ENCODE results near the gene SYT17.

SYT17 gene

DNA sequence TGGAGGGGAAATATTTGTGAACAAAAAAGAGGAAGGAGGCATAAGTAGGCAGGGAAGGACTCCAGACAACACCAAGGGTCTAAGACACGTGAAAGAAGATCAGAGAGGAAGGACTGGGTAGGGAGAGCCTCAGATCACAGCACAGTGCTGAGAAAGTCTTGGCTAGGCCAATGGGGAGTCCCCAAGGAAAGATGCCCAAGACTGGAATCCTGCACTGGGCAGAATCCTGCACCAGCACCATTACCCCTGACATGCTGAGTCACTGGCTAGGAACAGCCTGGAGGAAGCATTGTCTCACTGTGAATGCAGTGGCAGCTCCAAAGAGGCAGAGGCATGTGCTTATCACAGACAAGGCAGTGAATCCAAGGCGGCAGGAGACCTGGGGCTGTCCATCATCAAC is 136.7 kb downstream of the SYT17 start:
- DNase-seq (ENCODE audit: low spot score), result peak; percentile 3

DNA sequence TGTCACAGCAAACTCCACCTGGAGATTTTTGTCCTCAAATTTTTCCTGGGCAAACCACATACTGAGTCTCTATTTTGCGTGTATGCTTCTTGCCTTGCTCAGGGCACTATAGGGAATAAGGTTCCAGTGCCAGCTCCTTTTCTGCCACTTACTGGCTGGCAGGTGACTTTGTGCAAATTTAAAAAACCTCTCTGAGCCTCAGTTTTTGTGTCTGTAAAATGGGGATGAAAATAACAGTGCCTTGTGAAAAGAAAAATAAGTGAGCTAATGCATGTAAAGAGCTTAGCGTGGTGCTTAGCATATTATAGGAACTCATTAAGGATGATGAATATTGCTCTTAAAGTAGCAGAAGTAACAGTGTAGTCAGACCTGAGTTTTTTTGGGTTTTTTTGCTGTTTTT is 137.4 kb downstream of the SYT17 start:
- no peak for DNase-seq (ENCODE audit: low spot score)

DNA sequence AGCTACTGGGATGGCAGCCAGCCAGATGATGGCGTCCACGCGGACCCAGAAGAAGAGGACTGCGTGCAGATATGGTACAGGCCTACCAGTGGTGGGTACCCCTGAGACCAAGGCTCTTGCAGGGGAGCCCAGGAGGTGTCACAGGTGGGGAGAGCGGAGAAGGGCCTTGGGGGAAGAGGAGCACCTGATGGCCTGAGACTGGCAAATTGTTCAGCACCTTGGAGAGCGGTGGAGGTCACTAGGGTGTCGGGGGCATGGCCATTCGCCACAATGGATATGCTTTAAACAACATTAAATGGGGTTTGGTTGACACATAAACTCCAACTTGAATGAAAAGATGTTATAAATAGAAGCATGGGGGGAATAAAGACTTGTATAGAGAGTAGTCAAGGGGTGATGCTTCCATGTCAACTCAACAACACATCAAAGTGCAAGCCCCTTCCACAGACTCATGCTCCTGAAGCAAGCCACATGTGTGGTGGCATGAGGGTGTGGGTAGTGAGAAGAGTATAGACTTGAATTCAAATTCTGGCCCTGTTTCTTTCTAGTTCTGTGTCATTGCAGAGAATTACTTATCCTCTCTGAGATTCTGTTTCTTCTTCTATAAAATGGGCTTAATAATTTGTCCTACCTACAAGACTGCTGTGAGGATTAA is 139.7 kb downstream of the SYT17 start:
- DNase-seq (ENCODE audit: low spot score), result peak; percentile 49

DNA sequence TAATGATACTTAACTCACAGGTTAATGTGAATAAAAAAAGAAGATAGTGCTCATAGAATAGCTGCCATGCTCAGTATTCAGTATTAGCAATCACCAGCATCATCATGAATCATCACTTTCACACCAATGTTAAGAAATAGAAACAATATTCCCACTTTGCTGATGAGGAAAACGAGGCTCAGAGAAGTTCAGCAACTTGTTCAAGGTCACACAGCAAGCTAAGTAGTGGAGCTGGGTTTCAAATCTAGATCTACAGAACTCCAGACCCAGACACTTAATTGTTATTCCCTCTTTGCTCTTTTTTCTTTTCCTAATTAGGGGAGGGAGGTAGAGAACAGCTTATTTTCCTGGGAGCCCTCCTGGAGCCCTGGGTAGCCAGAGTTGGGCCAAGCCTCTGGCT is 140.4 kb downstream of the SYT17 start:
- DNase-seq (ENCODE audit: low spot score), result no peak

DNA sequence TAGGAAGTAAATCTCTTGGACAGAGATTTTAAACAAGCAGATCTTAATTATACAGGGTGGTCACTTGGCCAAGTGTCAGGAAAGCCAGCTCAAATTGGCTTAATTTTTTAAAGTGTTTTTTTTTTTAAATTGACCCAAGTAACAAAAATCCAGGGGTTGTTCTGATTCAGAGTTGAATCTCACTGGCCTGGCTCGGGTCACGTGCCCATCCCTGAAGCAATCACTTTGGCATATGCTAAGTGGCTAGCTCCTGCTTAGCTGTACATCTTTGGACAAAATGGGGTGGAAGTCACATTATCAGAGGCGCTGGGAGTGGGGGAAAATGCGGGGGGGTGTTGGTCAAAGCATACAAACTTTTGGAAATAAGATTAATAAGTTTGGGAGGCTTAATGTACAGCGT is 141.1 kb downstream of the SYT17 start:
- DNase-seq (ENCODE audit: low spot score), result no peak

DNA sequence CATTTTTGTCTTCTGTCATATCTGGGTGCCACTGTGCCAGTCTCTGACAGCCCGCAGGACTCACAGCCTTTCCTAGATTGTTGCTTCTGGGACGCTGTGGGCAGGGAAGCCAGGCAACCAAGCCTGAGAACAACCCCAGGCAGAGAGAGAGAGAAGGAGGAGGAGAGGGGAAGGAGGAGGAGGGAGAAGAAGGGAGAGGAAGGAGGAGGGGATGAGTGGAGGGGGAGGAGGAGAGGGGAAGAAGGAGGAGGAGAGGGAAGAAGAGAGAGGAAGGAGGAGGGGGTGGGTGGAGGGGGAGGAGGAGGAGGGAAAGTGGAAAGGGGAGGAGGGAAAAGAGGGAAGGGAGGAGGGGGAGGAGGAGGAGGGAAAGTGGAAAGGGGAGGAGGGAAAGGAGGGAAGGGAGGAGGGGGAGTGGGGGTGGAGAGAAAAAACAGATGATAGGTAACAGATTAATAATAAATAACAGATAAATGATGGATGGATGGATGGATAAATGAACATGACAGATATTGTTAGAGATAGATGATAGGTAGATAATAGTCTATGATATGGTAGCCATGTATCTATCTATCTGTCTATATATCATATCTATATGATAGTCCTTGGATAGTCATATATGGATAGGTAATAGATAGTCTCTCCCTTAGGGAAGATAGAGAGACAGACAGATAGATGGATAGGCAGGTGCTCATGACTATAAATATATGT is 146.8 kb downstream of the SYT17 start:
- no peak for DNase-seq (ENCODE audit: low spot score)

DNA sequence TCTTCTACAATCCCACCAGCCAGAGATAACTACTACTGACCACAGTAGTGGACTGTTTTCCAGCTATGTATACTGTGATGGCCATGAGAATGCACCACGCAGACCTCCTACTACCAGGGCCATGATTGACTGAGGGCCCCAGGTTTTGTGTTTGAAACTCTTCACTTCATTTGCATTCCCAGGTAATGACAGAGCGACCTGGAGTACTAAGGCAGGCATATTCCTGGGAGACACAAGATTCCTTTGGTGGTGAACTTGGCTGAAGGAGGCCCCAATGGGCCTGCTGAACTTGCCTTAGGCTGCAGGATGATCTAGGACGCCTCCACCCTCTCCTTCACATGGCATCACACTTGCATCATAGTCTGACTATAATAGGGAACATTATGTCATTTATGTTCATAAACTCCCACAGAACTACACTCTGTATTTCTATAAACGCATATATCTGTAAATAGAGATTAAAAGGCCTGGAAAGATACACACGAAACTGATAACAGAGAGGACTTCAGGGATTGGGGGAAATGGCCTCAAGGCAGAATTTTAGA is 147.9 kb downstream of the SYT17 start:
- DNase-seq (ENCODE audit: low spot score), result no peak

DNA sequence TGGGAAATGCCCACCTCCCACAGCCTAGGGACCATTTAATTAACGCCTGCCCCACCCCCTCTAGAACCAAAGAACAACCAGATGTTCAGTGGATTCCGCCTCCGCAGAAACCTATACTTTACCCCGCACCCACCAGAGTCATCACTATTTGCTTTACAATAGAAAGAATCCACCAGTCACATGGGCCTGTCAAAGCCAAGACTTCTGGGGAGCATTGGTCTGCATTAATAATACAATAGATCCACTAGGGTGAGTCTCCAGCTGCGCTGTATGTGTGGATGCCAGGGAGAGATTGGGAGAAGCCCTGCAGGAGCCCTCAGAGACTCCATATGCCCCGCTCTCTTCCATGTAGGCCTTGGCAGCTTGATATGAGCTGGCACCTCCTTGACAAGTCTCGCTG is 148.8 kb downstream of the SYT17 start:
- DNase-seq (ENCODE audit: low spot score), result no peak
